ENCODE measurements around the gene SH3BP4.

SH3BP4 gene

GRCh38 chr2:234913208-234913626 is 38.6 kb upstream of the SH3BP4 start:
- H3K4me3 ChIP-seq (ENCODE audit: low read depth, low read length) = no peak overlapping the region
- no peak for DNase-seq (ENCODE audit: low read depth)
- TF ChIP-seq CTCF (IDR thresholded peaks at IDR 0.05; ENCODE audit: low read depth, low read length, missing control alignments) = no peak

- TF ChIP-seq CTCF (IDR thresholded peaks at IDR 0.05; ENCODE audit: low read depth, low read length, missing control alignments) = no peak
- DNase-seq (ENCODE audit: low read depth) = no peak
- no peak overlapping the region for H3K4me3 ChIP-seq (ENCODE audit: low read depth, low read length)
Measured at GRCh38 chr2:234914371-234915154, 37.3 kb upstream of the SH3BP4 start.

GRCh38 chr2:234916674-234917073 is 35.1 kb upstream of the SH3BP4 start:
- no peak overlapping the region for H3K4me3 ChIP-seq (ENCODE audit: low read depth, low read length)
- no peak for DNase-seq (ENCODE audit: low read depth)
- no peak for TF ChIP-seq CTCF (IDR thresholded peaks at IDR 0.05; ENCODE audit: low read depth, low read length, missing control alignments)

- DNase-seq (ENCODE audit: low read depth) = no peak
- no peak overlapping the region for H3K4me3 ChIP-seq (ENCODE audit: low read depth, low read length)
- no peak for TF ChIP-seq CTCF (IDR thresholded peaks at IDR 0.05; ENCODE audit: low read depth, low read length, missing control alignments)
Measured at GRCh38 chr2:234917211-234917975, 34.4 kb upstream of the SH3BP4 start.

GRCh38 chr2:234919711-234920110 is 32.1 kb upstream of the SH3BP4 start:
- no peak for DNase-seq (ENCODE audit: low read depth)
- no peak overlapping the region for H3K4me3 ChIP-seq (ENCODE audit: low read depth, low read length)
- no peak for TF ChIP-seq CTCF (IDR thresholded peaks at IDR 0.05; ENCODE audit: low read depth, low read length, missing control alignments)

GRCh38 chr2:234920836-234921235 is 31.0 kb upstream of the SH3BP4 start:
- no peak overlapping the region for H3K4me3 ChIP-seq (ENCODE audit: low read depth, low read length)
- no peak for TF ChIP-seq CTCF (IDR thresholded peaks at IDR 0.05; ENCODE audit: low read depth, low read length, missing control alignments)
- no peak for DNase-seq (ENCODE audit: low read depth)

All from GM12864 (cell line).